ENCODE results near the gene DNAJC19.

The DNAJC19 gene

DNA sequence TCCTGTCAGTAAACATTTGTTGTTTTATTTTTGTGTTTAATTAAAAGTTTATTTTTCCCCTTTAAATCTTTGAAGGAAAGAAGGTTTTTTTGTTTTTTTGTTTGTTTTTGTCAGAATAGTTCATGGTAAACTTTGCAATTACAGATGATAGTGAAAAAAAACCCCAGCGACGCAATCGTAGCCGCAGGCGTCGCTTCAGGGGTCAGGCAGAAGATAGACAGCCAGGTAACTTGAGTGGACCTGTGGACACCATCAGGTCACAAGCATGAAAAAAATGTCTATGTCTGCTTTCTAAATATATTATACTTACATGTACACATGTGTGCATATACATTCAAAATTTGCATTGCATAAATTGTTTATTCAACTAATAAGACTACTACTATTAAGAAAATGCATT, 18.6 kb downstream of the DNAJC19 start:
- TF ChIP-seq, protein P1, sequence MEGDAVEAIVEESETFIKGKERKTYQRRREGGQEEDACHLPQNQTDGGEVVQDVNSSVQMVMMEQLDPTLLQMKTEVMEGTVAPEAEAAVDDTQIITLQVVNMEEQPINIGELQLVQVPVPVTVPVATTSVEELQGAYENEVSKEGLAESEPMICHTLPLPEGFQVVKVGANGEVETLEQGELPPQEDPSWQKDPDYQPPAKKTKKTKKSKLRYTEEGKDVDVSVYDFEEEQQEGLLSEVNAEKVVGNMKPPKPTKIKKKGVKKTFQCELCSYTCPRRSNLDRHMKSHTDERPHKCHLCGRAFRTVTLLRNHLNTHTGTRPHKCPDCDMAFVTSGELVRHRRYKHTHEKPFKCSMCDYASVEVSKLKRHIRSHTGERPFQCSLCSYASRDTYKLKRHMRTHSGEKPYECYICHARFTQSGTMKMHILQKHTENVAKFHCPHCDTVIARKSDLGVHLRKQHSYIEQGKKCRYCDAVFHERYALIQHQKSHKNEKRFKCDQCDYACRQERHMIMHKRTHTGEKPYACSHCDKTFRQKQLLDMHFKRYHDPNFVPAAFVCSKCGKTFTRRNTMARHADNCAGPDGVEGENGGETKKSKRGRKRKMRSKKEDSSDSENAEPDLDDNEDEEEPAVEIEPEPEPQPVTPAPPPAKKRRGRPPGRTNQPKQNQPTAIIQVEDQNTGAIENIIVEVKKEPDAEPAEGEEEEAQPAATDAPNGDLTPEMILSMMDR (IDR thresholded peaks at IDR 0.05; ENCODE audit: poor library complexity, severe bottlenecking): no peak
- Histone ChIP-seq H3K4me1 (ENCODE audit: insufficient read depth, poor library complexity, severe bottlenecking) (no peaks in the 10 kb centered on the region), H3K36me3 (ENCODE audit: low read depth) (peaks cover 79% of the 10 kb centered on the region), H3K4me3 (ENCODE audit: severe bottlenecking) (no peak overlapping the region), H3K9me3 (ENCODE audit: severe bottlenecking) (no peaks in the 10 kb centered on the region), H3K27ac (ENCODE audit: poor library complexity, severe bottlenecking) (no peak overlapping the region), H3K27me3 (ENCODE audit: insufficient read depth, poor library complexity, severe bottlenecking) (no peaks in the 10 kb centered on the region)
- no peak for DNase-seq (ENCODE audit: low spot score)
- no peak for ATAC-seq (ENCODE audit: low read depth)

GRCh38 chr3:180962530-180962929, 27.0 kb downstream of the DNAJC19 start:
- H3K4me1 ChIP-seq (ENCODE audit: insufficient read depth, poor library complexity, severe bottlenecking): no peaks in the 10 kb centered on the region
- H3K9me3 ChIP-seq (ENCODE audit: severe bottlenecking): no peaks in the 10 kb centered on the region
- no peaks in the 10 kb centered on the region for H3K27me3 ChIP-seq (ENCODE audit: insufficient read depth, poor library complexity, severe bottlenecking)
- no peak for ATAC-seq (ENCODE audit: low read depth)
- no peak overlapping the region for H3K4me3 ChIP-seq (ENCODE audit: severe bottlenecking)
- DNase-seq (ENCODE audit: low spot score): no peak
- no peak overlapping the region for H3K27ac ChIP-seq (ENCODE audit: poor library complexity, severe bottlenecking)
- TF ChIP-seq, protein P1 (IDR thresholded peaks at IDR 0.05; ENCODE audit: poor library complexity, severe bottlenecking): no peak
- peaks cover 99% of the 10 kb centered on the region for H3K36me3 ChIP-seq (ENCODE audit: low read depth)

GRCh38 chr3:180961552-180961951, 28.0 kb downstream of the DNAJC19 start:
- TF ChIP-seq, protein P1 (IDR thresholded peaks at IDR 0.05; ENCODE audit: poor library complexity, severe bottlenecking): no peak
- no peak overlapping the region for H3K4me3 ChIP-seq (ENCODE audit: severe bottlenecking)
- H3K9me3 ChIP-seq (ENCODE audit: severe bottlenecking): no peaks in the 10 kb centered on the region
- peaks cover 99% of the 10 kb centered on the region for H3K36me3 ChIP-seq (ENCODE audit: low read depth)
- DNase-seq (ENCODE audit: low spot score) (no peak), ATAC-seq (ENCODE audit: low read depth) (no peak)
- no peaks in the 10 kb centered on the region for H3K27me3 ChIP-seq (ENCODE audit: insufficient read depth, poor library complexity, severe bottlenecking)
- no peak overlapping the region for H3K27ac ChIP-seq (ENCODE audit: poor library complexity, severe bottlenecking)
- H3K4me1 ChIP-seq (ENCODE audit: insufficient read depth, poor library complexity, severe bottlenecking): no peaks in the 10 kb centered on the region

GRCh38 chr3:180961087-180961486, 28.4 kb downstream of the DNAJC19 start:
- no peak overlapping the region for H3K4me3 ChIP-seq (ENCODE audit: severe bottlenecking)
- TF ChIP-seq, protein P1 (IDR thresholded peaks at IDR 0.05; ENCODE audit: poor library complexity, severe bottlenecking): no peak
- no peak for DNase-seq (ENCODE audit: low spot score)
- no peaks in the 10 kb centered on the region for H3K27me3 ChIP-seq (ENCODE audit: insufficient read depth, poor library complexity, severe bottlenecking)
- no peak overlapping the region for H3K27ac ChIP-seq (ENCODE audit: poor library complexity, severe bottlenecking)
- ATAC-seq (ENCODE audit: low read depth): no peak
- peaks cover 99% of the 10 kb centered on the region for H3K36me3 ChIP-seq (ENCODE audit: low read depth)
- no peaks in the 10 kb centered on the region for H3K9me3 ChIP-seq (ENCODE audit: severe bottlenecking)
- no peaks in the 10 kb centered on the region for H3K4me1 ChIP-seq (ENCODE audit: insufficient read depth, poor library complexity, severe bottlenecking)

GRCh38 chr3:180959691-180960090, 29.8 kb downstream of the DNAJC19 start:
- Histone ChIP-seq H3K4me1 (ENCODE audit: insufficient read depth, poor library complexity, severe bottlenecking) (no peaks in the 10 kb centered on the region), H3K9me3 (ENCODE audit: severe bottlenecking) (no peaks in the 10 kb centered on the region), H3K27me3 (ENCODE audit: insufficient read depth, poor library complexity, severe bottlenecking) (no peaks in the 10 kb centered on the region), H3K36me3 (ENCODE audit: low read depth) (peaks cover 96% of the 10 kb centered on the region), H3K27ac (ENCODE audit: poor library complexity, severe bottlenecking) (no peak overlapping the region), H3K4me3 (ENCODE audit: severe bottlenecking) (no peak overlapping the region)
- no peak for ATAC-seq (ENCODE audit: low read depth)
- no peak for DNase-seq (ENCODE audit: low spot score)
- TF ChIP-seq, protein P1 (IDR thresholded peaks at IDR 0.05; ENCODE audit: poor library complexity, severe bottlenecking): no peak

Data from RWPE2 (cell line).